HL-60 (cell line): Measurements from ENCODE around the gene GHRL.
A peak's percentile ranks its signal among the peaks of the same experiment; 100 is the strongest.
"Not testable (repeated sequence)": the region's sequence is repeated elsewhere in the genome, so short reads cannot be mapped to it uniquely, and the experiment has no call there.

ENCODE experiments used
- DNase-seq, 2 experiments: peaks; one replicate each; pipeline ENCODE4 v3.0.0-alpha.2; 2010 to 2020; ENCODE audit warnings: low read depth in 1 of 2, low spot score in 1 of 2
- H3K27ac ChIP-seq: fragments of 250-450 bp; sonication (Bioruptor Pico); replicated peaks from 2 replicates; pipeline ENCODE4 v1.5.1; 2020; ENCODE audit warnings: mild to moderate bottlenecking, moderate library complexity
- H3K27me3 ChIP-seq: fragments of 250-450 bp; sonication (Bioruptor Pico); 2 replicates; pipeline ENCODE4 v1.5.1; 2021; ENCODE audit warnings: mild to moderate bottlenecking, moderate library complexity; ENCODE audit not compliant: insufficient read depth, poor library complexity, severe bottlenecking
- H3K4me3 ChIP-seq: replicated peaks from 2 replicates; pipeline ENCODE4 v1.5.1; 2011; ENCODE audit warnings: mild to moderate bottlenecking, control low read depth, low read length; ENCODE audit not compliant: insufficient read depth
- CTCF ChIP-seq: IDR thresholded peaks from one replicate; pipeline ENCODE4 v1.5.1; 2011; ENCODE audit warnings: low read length, control low read depth, inconsistent platforms; ENCODE audit not compliant: insufficient read depth
- GABPA ChIP-seq: IDR thresholded peaks from 2 replicates; pipeline ENCODE4 v1.6.1; 2012; ENCODE audit warnings: low read depth
- POLR2AphosphoS5 ChIP-seq: IDR thresholded peaks from 2 replicates; pipeline ENCODE4 v1.6.1; 2012; ENCODE audit warnings: low read depth
- REST ChIP-seq: IDR thresholded peaks from 2 replicates; pipeline ENCODE4 v1.6.1; 2012; ENCODE audit warnings: low read depth; ENCODE audit not compliant: insufficient replicate concordance
- SPI1 ChIP-seq: IDR thresholded peaks from 2 replicates; pipeline ENCODE4 v1.6.1; 2012; ENCODE audit warnings: low read depth, mild to moderate bottlenecking, borderline replicate concordance

The GHRL gene

GRCh38 chr3:10268116-10268515 lies 24.6 kb downstream of the GHRL start:
- no peak overlapping the region for H3K4me3 ChIP-seq
- no peak overlapping the region for H3K27ac ChIP-seq
- no peaks in the 10 kb centered on the region for H3K27me3 ChIP-seq
- no peak for DNase-seq
- no peak for TF ChIP-seq POLR2AphosphoS5
- TF ChIP-seq CTCF: no peak
- no peak for TF ChIP-seq REST
- TF ChIP-seq SPI1: no peak
- no peak for TF ChIP-seq GABPA

- H3K27me3 ChIP-seq, H3K4me3 ChIP-seq, H3K27ac ChIP-seq, DNase-seq: not testable (repeated sequence)
Observed at GRCh38 chr3:10266936-10267335, 25.8 kb downstream of the GHRL start.

- Histone ChIP-seq H3K27ac (no peak overlapping the region), H3K27me3 (no peaks in the 10 kb centered on the region), H3K4me3 (no peak overlapping the region)
- no peak for TF ChIP-seq CTCF
- TF ChIP-seq GABPA: no peak
- no peak for TF ChIP-seq REST
- TF ChIP-seq SPI1: no peak
- TF ChIP-seq POLR2AphosphoS5: no peak
- DNase-seq: no peak
Observed at GRCh38 chr3:10265833-10266232, 26.9 kb downstream of the GHRL start.

GRCh38 chr3:10263646-10264363 lies 28.9 kb downstream of the GHRL start:
- Histone ChIP-seq H3K27me3 (no peaks in the 10 kb centered on the region), H3K27ac (no peak overlapping the region), H3K4me3 (no peak overlapping the region)
- no peak for TF ChIP-seq GABPA
- TF ChIP-seq CTCF: peak; percentile 8
- DNase-seq: peak in 1 of 2 experiments; percentile 29
